ENCODE data around the gene SMPD4.
"Not testable (repeated sequence)": the region's sequence is repeated elsewhere in the genome, so short reads cannot be mapped to it uniquely, and the experiment has no call there.

The SMPD4 gene

GRCh38 chr2:130139331-130140280, 41.8 kb downstream of the SMPD4 start:
- DNase-seq: not testable (repeated sequence)

- DNase-seq: not testable (repeated sequence)
These were observed 42.6 kb downstream of the SMPD4 start for GRCh38 chr2:130138841-130139251.

GRCh38 chr2:130138326-130138725, 43.1 kb downstream of the SMPD4 start:
- DNase-seq: not testable (repeated sequence)

DNA sequence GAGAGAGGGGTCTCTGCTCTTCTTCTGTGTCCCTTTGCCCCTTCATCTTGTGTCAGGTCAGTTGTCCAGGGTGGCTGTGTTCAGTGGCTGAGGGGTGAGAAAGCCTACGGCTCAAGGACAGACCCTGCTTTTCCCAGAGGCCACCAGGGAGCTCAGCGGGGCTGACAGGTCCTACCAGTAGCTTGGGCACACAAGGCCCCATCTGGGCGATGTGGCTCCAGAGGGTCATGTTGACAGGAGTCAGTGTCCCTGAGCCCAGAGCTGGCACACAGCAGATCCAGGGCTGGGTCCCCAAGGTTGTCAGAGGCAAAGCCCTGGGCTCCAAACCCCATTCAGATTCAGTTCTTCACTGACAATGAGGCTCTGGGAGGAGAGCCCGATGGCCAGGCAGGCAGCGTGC, 44.3 kb downstream of the SMPD4 start:
- DNase-seq: not testable (repeated sequence)

- DNase-seq: not testable (repeated sequence)
These were observed 44.9 kb downstream of the SMPD4 start for GRCh38 chr2:130136546-130136945.

DNA sequence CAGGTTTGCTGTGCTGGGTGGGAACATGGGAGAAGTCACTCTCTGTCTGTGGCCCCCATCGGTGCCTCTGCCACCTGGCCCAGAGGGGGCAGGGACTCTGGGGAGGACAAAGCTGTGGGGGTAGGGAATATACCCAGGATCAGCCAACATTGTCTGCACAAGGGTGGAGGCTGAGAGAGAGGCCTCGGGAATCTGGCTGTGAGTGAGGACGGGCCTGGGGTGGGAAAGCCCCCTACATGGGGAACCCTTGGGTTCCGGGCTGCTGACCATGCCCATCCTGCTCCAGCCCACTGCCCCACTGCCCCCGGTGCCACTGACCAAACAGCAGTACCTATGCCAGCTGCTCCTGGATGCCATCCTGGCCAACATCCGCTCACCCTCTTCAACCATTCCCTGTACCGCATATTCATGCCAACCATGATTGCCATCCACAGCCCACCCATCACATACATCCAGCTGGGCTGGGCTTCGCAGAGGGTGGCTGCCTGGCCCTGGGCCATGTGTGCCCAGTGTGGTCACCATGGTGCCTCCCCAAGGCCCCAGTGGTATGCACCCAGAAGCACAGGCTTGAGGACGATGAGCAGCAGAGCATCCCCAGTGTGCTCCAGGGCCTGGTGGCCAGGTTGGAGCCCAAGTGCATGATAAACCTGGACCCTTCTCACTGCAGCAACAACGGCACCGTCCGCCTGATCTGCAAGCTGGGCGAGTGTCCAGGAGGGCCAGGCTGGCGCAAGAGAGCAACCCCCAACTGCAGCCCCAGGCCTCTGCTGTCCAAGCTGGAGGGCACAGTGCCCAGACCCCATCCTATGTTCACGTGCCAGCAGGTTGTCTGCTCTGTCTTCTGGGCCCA, 45.5 kb downstream of the SMPD4 start:
- DNase-seq: no peak

DNA sequence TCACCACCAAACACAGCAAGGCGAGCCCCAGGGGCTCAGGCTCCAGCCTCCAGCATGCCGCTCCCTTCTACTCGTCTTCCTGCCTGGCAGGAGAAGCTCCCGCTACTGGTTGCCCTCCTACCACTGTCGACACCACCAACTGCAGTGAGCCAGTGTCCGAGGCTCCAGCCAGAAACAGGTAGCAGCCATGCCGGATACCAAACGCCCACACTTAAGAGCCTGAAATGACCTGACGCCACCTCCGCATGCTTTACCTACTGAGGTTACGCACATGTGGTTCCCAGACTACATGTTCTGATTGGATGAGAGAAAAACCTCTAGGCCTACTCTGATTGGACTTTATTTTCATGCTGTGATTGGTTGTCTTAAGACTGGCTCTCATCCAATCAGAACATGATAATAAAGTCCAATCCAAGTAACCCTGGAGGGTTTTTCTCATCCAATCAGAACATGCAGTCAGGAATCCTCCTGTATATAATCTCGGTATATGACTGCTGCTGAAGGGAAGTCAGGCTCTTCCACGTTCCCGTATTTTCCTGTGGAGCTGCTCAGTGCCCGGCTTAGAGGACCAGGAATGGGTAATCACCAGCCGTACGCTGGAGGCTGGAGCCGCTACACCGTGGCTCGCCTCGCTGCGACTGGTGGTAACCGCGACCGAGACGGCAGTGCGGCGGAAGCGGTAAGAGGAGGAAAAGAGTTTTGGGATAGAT, 52.1 kb downstream of the SMPD4 start, which contains the start of gene POTEF:
Gene POTEF (minus strand): TSS at position 103 of the 710 bp plus-strand sequence. CDS start 8,707 bp downstream, outside the sequence.
- DNase-seq: not testable (repeated sequence)

DNA sequence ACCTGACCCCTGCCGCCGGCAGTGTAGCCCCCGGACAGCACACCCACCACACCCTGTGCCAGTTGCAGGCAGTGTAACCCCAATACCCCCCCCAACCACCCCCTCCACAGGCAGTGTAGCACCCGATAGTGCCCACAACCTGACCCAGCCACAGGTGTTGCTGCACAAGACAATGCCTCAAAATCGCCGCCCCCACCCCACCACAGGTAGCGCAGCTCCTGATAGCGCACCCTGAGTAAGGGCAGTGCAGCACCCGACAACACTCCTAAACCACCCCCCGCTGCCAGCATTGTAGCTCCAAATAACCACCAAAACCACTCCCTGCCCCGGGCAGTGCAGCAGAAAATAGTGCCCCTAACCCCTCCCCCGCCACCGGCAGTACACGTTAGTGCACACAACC, 52.9 kb downstream of the SMPD4 start:
- DNase-seq: not testable (repeated sequence)

DNA sequence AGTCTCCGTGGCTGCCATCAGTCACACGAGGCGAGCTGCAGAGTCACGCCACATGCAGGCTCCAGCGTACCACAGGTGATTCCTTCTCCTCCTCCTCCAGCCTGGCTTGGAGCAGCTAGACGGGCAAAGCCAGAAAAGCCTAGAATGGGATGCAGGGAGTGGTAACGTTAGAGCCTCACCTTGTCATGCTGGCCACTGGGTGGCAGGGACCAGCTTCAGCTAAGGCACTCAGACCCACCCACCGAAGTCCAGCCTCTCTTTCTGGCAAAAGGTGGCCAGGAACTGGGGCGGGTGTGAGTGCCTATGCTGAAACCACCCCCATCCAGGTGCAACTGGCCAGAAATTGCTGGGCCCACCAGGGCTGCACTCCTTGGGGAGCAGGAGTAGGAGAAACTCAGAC, 53.7 kb downstream of the SMPD4 start:
- DNase-seq: not testable (repeated sequence)

- DNase-seq: not testable (repeated sequence)
These were observed 60.5 kb downstream of the SMPD4 start for GRCh38 chr2:130120924-130121323.

- not testable (repeated sequence) for DNase-seq
These were observed 78.6 kb downstream of the SMPD4 start for GRCh38 chr2:130102597-130103363.
